Heart left ventricle (tissue), 16 donors: ENCODE results near the gene EIF2D. TPM values are rescaled to one million over a fixed set of nuclear protein-coding genes. Genes with fewer than 3 reads are reported as not detected.
"Not testable (repeated sequence)": the region's sequence is repeated elsewhere in the genome, so short reads cannot be mapped to it uniquely, and the experiment has no call there.

Experiments used
- ATAC-seq, 4 donors: fragments of 200-7000 bp; cut with Tn5 transposase; one replicate each; pipeline ENCODE4 v1.9.1; 2020 to 2022; ENCODE audit warnings: moderate library complexity in 4 of 4, mild to moderate bottlenecking in 3 of 4, moderate number of reproducible peaks in 1 of 4
- DNase-seq, 5 donors: peaks; one replicate each; pipeline ENCODE4 v3.0.0-alpha.2; 2020
- H3K27ac ChIP-seq, 12 donors: fragments of 200-600 bp; sonication (generic) in 4 of 12; one replicate each; pipeline versions ENCODE4 v1.5.0 to v1.8.0; 2016 to 2022; ENCODE audit warnings: mild to moderate bottlenecking in 2 of 12
- H3K27me3 ChIP-seq, 9 donors: fragments of 200-600 bp; sonication (generic) in 2 of 9; one replicate each; pipeline versions ENCODE4 v1.5.1 to v1.8.0; 2016 to 2022; ENCODE audit warnings: mild to moderate bottlenecking in 3 of 9
- H3K36me3 ChIP-seq, 9 donors: fragments of 200-600 bp; sonication (generic) in 2 of 9; one replicate each; pipeline versions ENCODE4 v1.5.0 to v1.8.0; 2018 to 2022; ENCODE audit warnings: mild to moderate bottlenecking in 2 of 9
- H3K4me1 ChIP-seq, 12 donors: fragments of 200-600 bp; sonication (generic) in 4 of 12; one replicate each; pipeline versions ENCODE4 v1.5.0 to v1.8.0; 2016 to 2022; ENCODE audit warnings: mild to moderate bottlenecking in 3 of 12
- H3K4me3 ChIP-seq, 12 donors: fragments of 200-600 bp; sonication (generic) in 4 of 12; one replicate each; pipeline versions ENCODE4 v1.5.0 to v1.8.0; 2017 to 2022; ENCODE audit warnings: mild to moderate bottlenecking in 9 of 12, moderate library complexity in 4 of 12
- H3K9me3 ChIP-seq, 12 donors: fragments of 200-600 bp; sonication (generic) in 4 of 12; one replicate each; pipeline versions ENCODE4 v1.5.0 to v1.8.0; 2016 to 2022; ENCODE audit warnings: mild to moderate bottlenecking in 1 of 12
- CTCF ChIP-seq, 12 donors: fragments of 200-600 bp; sonication (generic) in 4 of 12; IDR thresholded peaks; one replicate each; pipeline versions ENCODE4 v1.5.0 to v1.8.0; 2018 to 2022; ENCODE audit warnings: antibody characterized with exemption in 12 of 12, mild to moderate bottlenecking in 5 of 12
- POLR2A ChIP-seq, 2 donors: fragments of 450-650 bp; IDR thresholded peaks; one replicate each; pipeline ENCODE4 v1.6.1; 2017; ENCODE audit warnings: antibody characterized with exemption in 2 of 2, mild to moderate bottlenecking in 2 of 2, moderate library complexity in 2 of 2
- WGBS, 4 donors: extraction: QIAGEN DNeasy Blood & Tissue Kit in 2 of 4; methylation state at CpG; one replicate each; pipeline versions ENCODE4 v1.1.5 to v1.1.7; 2013 to 2018; 5-methylcytosine and 5-hydroxymethylcytosine counted together
- intact Hi-C, 10 donors: fragments of 100-400 bp; cut with DNase I; formaldehyde crosslinking; loops; one replicate each; pipeline versions ENCODE4 v1.11.1 to v1.14.2; 2022
- polyA plus RNA-seq, 2 donors: library from polyadenylated mRNA; stranded (reverse); fragments of 200-250 nt; gene quantifications; one replicate each; pipeline ENCODE4 v1.2.3, GENCODE V29; 2013
- total RNA-seq, 9 donors: library from RNA; depleted of rRNA in 2 of 9; stranded (reverse); fragments of >200 nt in 2 of 9; fragmentation: NEBNext Ultra II Directional in 3 of 9; extraction: Animal tissue kit (Norgen Biotek cat#: 25700) in 3 of 9; gene quantifications; one replicate each; pipeline versions ENCODE4 v1.1.0 to v1.2.4, GENCODE V29; 2016 to 2023
- donor health status: ischemic (EF 13 %, LVEDD 7.1; RV severe dilation, severe dysfunction).
- donor health status: healthy with polysubstance abuse.
- donor health status: DM: no; HTN: yes; CAD: no.
- donor health status: DM: no; HTN: no; CAD: no.
- donor health status: ischemic (EF 25% LVEDD 6.9; RV normal size, moderate dysfunction).
- donor health status: ischemic (EF 25% LVEDD 5.7; RV mildly dilated, moderate dysfunction).
- donor health status: healthy.
- donor health status: DM: yes; HTN: yes; CAD: no.
- donor health status: ischemic (EF 35%, LVEDD 5.7; RV mildly dilated, moderate dysfunction).
- donor health status: nonischemic (EF 11% LVEDD 7.7; RV severe dilation, severe dysfunction).
- donor health status: DM: yes; HTN: yes; CAD: no.
- donor health status: PGD.
- donor health status: ischemic (EF 29% LVEDD 5.4; RV normal size, mild dysfunction).
- donor health status: nonischemic (EF 23%, LVEDD 6.1; RV moderate dilation, normal function).

Gene EIF2D
- total and polyA plus RNA-seq, 11 donors, result 15.6 to 37.5 (median 27.6) TPM

DNA sequence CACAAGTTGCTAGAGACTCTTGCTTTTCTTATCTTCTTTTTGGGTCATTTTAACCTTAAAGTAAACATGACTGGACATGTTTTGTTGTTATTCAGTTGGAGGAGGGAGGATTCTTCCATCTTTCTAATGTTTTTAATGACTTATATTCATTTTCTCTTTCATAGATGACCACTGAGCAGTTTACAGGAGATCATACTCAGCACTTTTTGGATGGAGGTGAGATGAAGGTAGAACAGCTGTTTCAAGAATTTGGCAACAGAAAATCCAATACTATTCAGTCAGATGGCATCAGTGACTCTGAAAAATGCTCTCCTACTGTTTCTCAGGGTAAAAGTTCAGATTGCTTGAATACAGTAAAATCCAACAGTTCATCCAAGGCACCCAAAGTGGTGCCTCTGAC is 35.0 kb upstream of the EIF2D start:
- intact Hi-C loops, result no loop called here
- Histone ChIP-seq H3K36me3 (peaks cover 0 to 41% (median 19%) of the 10 kb centered on the region in 9 donors), H3K4me3 (no peak overlapping the region), H3K27ac (no peak overlapping the region), H3K9me3 (no peaks in the 10 kb centered on the region), H3K27me3 (no peaks in the 10 kb centered on the region), H3K4me1 (peaks cover 0 to 40% (median 29%) of the 10 kb centered on the region in 12 donors)
- no peak for ATAC-seq
- TF ChIP-seq CTCF (IDR thresholded peaks at IDR 0.05) (no peak), POLR2A (IDR thresholded peaks at IDR 0.05) (no peak)
- DNase-seq, result no peak

DNA sequence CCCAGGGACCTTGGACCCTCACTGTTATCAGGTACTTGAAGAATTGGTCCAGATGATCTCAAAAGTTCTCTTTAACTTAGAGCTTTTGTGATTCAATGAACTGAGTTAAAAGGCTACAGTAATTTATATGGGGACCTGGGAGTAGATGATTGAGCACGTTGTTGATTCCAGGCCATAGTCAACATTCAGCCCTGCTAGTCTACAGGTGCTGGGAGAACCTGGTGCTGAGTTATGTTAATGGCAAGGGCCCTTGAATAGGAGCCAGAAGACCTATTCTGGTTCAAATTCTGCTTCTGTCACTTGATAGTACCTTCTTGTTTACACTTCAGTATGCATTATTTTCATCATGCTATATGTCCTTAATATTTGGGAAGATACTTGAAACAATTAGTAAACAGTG is 34.2 kb upstream of the EIF2D start:
- DNase-seq, result no peak
- Histone ChIP-seq H3K4me3 (no peak overlapping the region), H3K36me3 (peaks cover 0 to 43% (median 19%) of the 10 kb centered on the region in 9 donors), H3K27ac (no peak overlapping the region), H3K9me3 (no peaks in the 10 kb centered on the region), H3K27me3 (no peaks in the 10 kb centered on the region), H3K4me1 (peaks cover 0 to 33% (median 27%) of the 10 kb centered on the region in 12 donors)
- ATAC-seq, result no peak
- TF ChIP-seq POLR2A (IDR thresholded peaks at IDR 0.05) (no peak), CTCF (IDR thresholded peaks at IDR 0.05) (no peak)
- intact Hi-C loops, result no loop called here
- WGBS, 4 donors, result 67 to 100% (median 83%) methylated on average over 1 of the region's 1 CpG

DNA sequence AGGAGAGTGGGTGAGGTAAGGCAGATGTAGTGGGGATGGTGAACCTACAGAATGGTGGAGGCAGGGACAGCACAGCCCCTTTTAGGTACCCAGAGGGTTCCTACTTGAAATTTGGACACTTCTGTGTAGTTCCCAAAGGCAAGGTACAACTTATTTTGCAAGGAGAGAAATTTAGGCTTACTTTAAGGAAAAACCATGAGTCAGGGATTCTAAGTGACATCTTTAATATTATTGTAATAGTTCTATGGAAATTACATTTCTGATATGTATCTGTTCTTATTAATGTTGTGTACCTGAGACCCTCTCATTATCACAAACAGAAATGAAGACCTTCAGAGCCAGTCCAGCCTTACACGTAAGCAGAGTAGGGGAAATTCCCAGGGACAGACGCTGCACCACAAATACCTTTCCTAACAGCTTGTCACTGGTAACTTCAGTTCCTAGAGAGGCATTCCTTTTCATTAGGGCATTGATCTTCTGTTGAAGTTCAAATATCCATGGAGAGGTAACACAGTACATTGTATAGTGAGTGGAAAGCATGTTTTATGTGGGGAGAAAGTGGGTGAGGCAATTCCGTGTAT is 30.9 kb upstream of the EIF2D start:
- no peaks in the 10 kb centered on the region for H3K9me3 ChIP-seq
- no peak for TF ChIP-seq CTCF (IDR thresholded peaks at IDR 0.05)
- TF ChIP-seq POLR2A (IDR thresholded peaks at IDR 0.05), result no peak
- peaks cover 0 to 54% (median 17%) of the 10 kb centered on the region in 9 donors for H3K36me3 ChIP-seq
- WGBS, 4 donors, result 63 to 70% (median 67%) methylated on average over 3 of the region's 3 CpGs
- intact Hi-C loops, result no loop called here
- no peaks in the 10 kb centered on the region for H3K27me3 ChIP-seq
- peaks cover 0 to 8% (median 0%) of the 10 kb centered on the region in 12 donors for H3K4me1 ChIP-seq
- no peak overlapping the region for H3K4me3 ChIP-seq
- H3K27ac ChIP-seq, result no peak overlapping the region
- ATAC-seq (no peak), DNase-seq (no peak)

- intact Hi-C loops, DNase-seq, H3K27ac ChIP-seq, H3K9me3 ChIP-seq, H3K4me3 ChIP-seq, ATAC-seq, H3K27me3 ChIP-seq: not testable (repeated sequence)
- peaks cover 0 to 43% (median 8%) of the 10 kb centered on the region in 9 donors for H3K36me3 ChIP-seq
- H3K4me1 ChIP-seq, result peaks cover 0 to 14% (median 4%) of the 10 kb centered on the region in 12 donors
- 68 to 87% (median 80%) methylated on average over 2 of the region's 2 CpGs for WGBS, 4 donors
These were observed 29.8 kb upstream of the EIF2D start for GRCh38 chr1:206642074-206642473.

DNA sequence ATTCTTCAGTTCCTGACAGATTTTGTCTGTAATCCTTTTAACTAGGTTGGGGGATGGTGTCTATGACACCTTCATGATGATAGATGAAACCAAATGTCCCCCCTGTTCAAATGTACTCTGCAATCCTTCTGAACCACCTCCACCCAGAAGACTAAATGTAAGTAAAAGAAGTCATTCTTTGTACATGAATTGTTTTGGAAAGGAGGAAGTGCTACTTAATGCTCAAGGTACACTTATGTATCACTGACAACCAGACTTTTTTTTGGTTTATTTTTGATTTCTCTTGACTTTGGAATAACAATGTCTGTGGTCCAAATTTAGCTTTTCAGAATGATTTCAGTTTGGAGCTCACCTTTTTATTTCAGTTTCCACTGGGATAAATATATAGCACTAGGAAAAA is 25.3 kb upstream of the EIF2D start:
- H3K36me3 ChIP-seq, result peaks cover 0 to 28% (median 0%) of the 10 kb centered on the region in 9 donors
- H3K4me1 ChIP-seq, result peaks cover 0 to 44% (median 26%) of the 10 kb centered on the region in 12 donors
- intact Hi-C loops, result loop anchor here in 7 of 10 donors (5.0 to 10.0 kb wide), 4 partner anchors 90 to 347 kb away; partner anchors contain the start of gene FCAMR (in 1 of the 7)
- DNase-seq (no peak), ATAC-seq (no peak)
- no peaks in the 10 kb centered on the region for H3K27me3 ChIP-seq
- TF ChIP-seq CTCF (IDR thresholded peaks at IDR 0.05), result no peak
- no peak for TF ChIP-seq POLR2A (IDR thresholded peaks at IDR 0.05)
- no peaks in the 10 kb centered on the region for H3K9me3 ChIP-seq
- peak overlapping the region in 4 of 12 donors; percentile 6 to 93 (median 82) for H3K4me3 ChIP-seq
- peak overlapping the region in 6 of 12 donors; percentile 17 to 93 (median 42) for H3K27ac ChIP-seq
